OCI-LY7 (cell line): Measurements from ENCODE around the gene HINFP. TPM values are rescaled to one million over a fixed set of nuclear protein-coding genes. Genes with fewer than 3 reads are reported as not detected.

ENCODE experiments used
- BruUV-seq: library from RNA; stranded (reverse); fragments of 400-500 nt; replicated peaks from 2 replicates; lab custom pipeline; 2021; lab: Mats Ljungman, UMichigan
- CTCF ChIA-PET: fragments of 300-600 bp; sonication (Branson Sonifier 250); formaldehyde crosslinking; loops from one replicate; lab custom pipeline; 2022; ENCODE audit warnings: antibody characterized with exemption; ENCODE audit not compliant: unreplicated experiment; lab: Charles Lee
- POLR2A ChIA-PET: fragments of 300-600 bp; sonication (Branson Sonifier 250); formaldehyde crosslinking; loops from one replicate; lab custom pipeline; 2022; ENCODE audit warnings: antibody characterized with exemption; lab: Charles Lee
- DNase-seq: peaks from one replicate; pipeline ENCODE4 v3.0.0-alpha.2; 2015; ENCODE audit warnings: low spot score
- H2AFZ ChIP-seq: fragments of 200-600 bp; sonication (generic), shearing (Covaris generic); 2 replicates; pipeline ENCODE4 v1.6.1; 2014; ENCODE audit warnings: mild to moderate bottlenecking, antibody characterized with exemption, low read length, moderate library complexity
- H3K27ac ChIP-seq: fragments of 200-600 bp; sonication (generic); 2 replicates; pipeline ENCODE4 v1.5.1; 2014; ENCODE audit warnings: mixed run types, low read depth, mild to moderate bottlenecking, moderate library complexity, low read length, inconsistent platforms; ENCODE audit not compliant: poor library complexity, severe bottlenecking
- H3K36me3 ChIP-seq: fragments of 200-600 bp; sonication (generic); 2 replicates; pipeline ENCODE4 v1.6.1; 2014; ENCODE audit warnings: mild to moderate bottlenecking, antibody characterized with exemption, low read length, moderate library complexity, mixed read lengths; ENCODE audit not compliant: insufficient read depth
- H3K4me1 ChIP-seq: fragments of 200-600 bp; sonication (generic); 2 replicates; pipeline ENCODE4 v1.5.1; 2014; ENCODE audit warnings: mild to moderate bottlenecking, low read length; ENCODE audit not compliant: insufficient read depth, poor library complexity, severe bottlenecking
- H3K4me2 ChIP-seq: fragments of 200-600 bp; sonication (generic); 2 replicates; pipeline ENCODE4 v1.6.1; 2014; ENCODE audit warnings: mild to moderate bottlenecking, low read length
- H3K4me3 ChIP-seq: fragments of 200-600 bp; sonication (generic); 2 replicates; pipeline ENCODE4 v1.5.1; 2014; ENCODE audit warnings: mild to moderate bottlenecking, low read depth, low read length; ENCODE audit not compliant: poor library complexity, severe bottlenecking
- H3K79me2 ChIP-seq: fragments of 200-600 bp; sonication (generic); 2 replicates; pipeline ENCODE4 v1.6.1; 2016; ENCODE audit warnings: low read depth, mild to moderate bottlenecking, low read length, moderate library complexity, mixed read lengths; ENCODE audit not compliant: insufficient read depth
- H3K9me2 ChIP-seq: fragments of 200-600 bp; sonication (generic); 2 replicates; pipeline ENCODE4 v1.6.1; 2016; ENCODE audit warnings: mild to moderate bottlenecking, low read length, mixed read lengths; ENCODE audit not compliant: insufficient read depth
- H3K9me3 ChIP-seq: fragments of 200-600 bp; sonication (generic); 2 replicates; pipeline ENCODE4 v1.6.1; 2014; ENCODE audit warnings: mild to moderate bottlenecking, mixed run types, low read length, mixed read lengths
- H4K20me1 ChIP-seq: fragments of 200-600 bp; sonication (generic); 2 replicates; pipeline ENCODE4 v1.6.1; 2014; ENCODE audit warnings: mild to moderate bottlenecking, antibody characterized with exemption, low read length, moderate library complexity, mixed read lengths; ENCODE audit not compliant: insufficient read depth
- CTCF ChIP-seq: fragments of 200-600 bp; sonication (generic); conservative IDR thresholded peaks from 2 replicates; pipeline ENCODE4 v1.5.1; 2014; ENCODE audit warnings: mild to moderate bottlenecking, antibody characterized with exemption, low read length, moderate library complexity, mixed read lengths
- EZH2phosphoT487 ChIP-seq: fragments of 200-600 bp; sonication (generic); IDR thresholded peaks from 2 replicates; pipeline ENCODE4 v1.6.1; 2018; ENCODE audit warnings: low read depth, borderline replicate concordance, mild to moderate bottlenecking, mixed run types, antibody characterized with exemption, low read length, moderate library complexity, mixed read lengths
- intact Hi-C: fragments of 100-400 bp; cut with micrococcal nuclease; formaldehyde crosslinking; loops from one replicate; pipeline ENCODE4 v1.10.0; 2022; ENCODE audit not compliant: unreplicated experiment
- total RNA-seq, 2 experiments: library from RNA; depleted of rRNA in 1 of 2; stranded (reverse); fragments of >200 nt in 1 of 2; shearing (Covaris generic) in 1 of 2; gene quantifications; 2 replicates each; pipeline ENCODE4 v1.2.3, GENCODE V29; 2014 to 2022

The HINFP gene
- total RNA-seq, 2 experiments from 2014 or later = 27.7 to 29.6 TPM

DNA sequence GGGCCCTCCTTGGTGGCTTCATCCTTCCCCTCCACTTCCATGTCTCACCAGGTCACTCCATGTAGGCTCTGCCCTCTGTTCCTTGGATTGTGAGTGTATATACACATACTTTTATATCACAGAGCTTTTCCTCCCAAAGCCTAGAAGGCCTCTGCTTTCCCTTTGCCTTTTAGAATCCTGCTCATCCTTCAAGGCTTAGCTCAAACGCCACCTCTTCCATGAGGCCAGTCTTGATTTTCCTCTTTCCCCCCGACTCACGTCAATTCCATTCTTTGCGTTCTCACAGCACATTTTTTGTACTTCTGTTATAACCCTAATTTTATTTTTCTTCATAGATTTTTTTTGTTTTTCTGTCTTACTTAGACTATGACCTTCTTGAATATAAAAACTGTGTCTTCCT is 31.2 kb downstream of the HINFP start:
- H3K9me3 ChIP-seq = no peaks in the 10 kb centered on the region
- no peak overlapping the region for H3K4me2 ChIP-seq
- CTCF ChIA-PET = interaction anchor here (0.6 kb wide), 1 partner anchor 26 kb away, joined by 3 read pairs; no protein-coding TSS in a partner anchor
- H3K36me3 ChIP-seq = no peaks in the 10 kb centered on the region
- no peaks in the 10 kb centered on the region for H4K20me1 ChIP-seq
- BruUV-seq = no TSS peak
- no peak for DNase-seq
- POLR2A ChIA-PET = interaction anchor here (0.5 to 1.1 kb wide), 2 partner anchors 31 to 67 kb away, joined by 3 to 4 read pairs; partner anchors contain the start of gene HINFP
- peaks cover 22% of the 10 kb centered on the region for H3K4me1 ChIP-seq
- TF ChIP-seq EZH2phosphoT487 = no peak
- TF ChIP-seq CTCF = no peak
- no peak overlapping the region for H3K4me3 ChIP-seq
- intact Hi-C loops = no loop called here
- no peak overlapping the region for H3K27ac ChIP-seq
- H2AFZ ChIP-seq = no peak overlapping the region
- H3K9me2 ChIP-seq = no peaks in the 10 kb centered on the region
- no peaks in the 10 kb centered on the region for H3K79me2 ChIP-seq

- Histone ChIP-seq H3K36me3 (no peaks in the 10 kb centered on the region), H3K4me1 (peaks cover 16% of the 10 kb centered on the region), H4K20me1 (no peaks in the 10 kb centered on the region), H3K4me2 (no peak overlapping the region), H3K9me3 (no peaks in the 10 kb centered on the region), H3K9me2 (no peaks in the 10 kb centered on the region), H3K27ac (no peak overlapping the region), H2AFZ (no peak overlapping the region), H3K4me3 (no peak overlapping the region), H3K79me2 (no peaks in the 10 kb centered on the region)
- no TSS peak for BruUV-seq
- intact Hi-C loops = no loop called here
- no peak for DNase-seq
- ChIA-PET CTCF (interaction anchor here (0.6 kb wide), 1 partner anchor 26 kb away, joined by 3 read pairs; no protein-coding TSS in a partner anchor), POLR2A (interaction anchor here (0.5 to 1.1 kb wide), 2 partner anchors 32 to 68 kb away, joined by 3 to 4 read pairs; partner anchors contain the start of gene HINFP)
- TF ChIP-seq CTCF (0 out of 2 replicates have a peak, but pooled peaks have one; percentile 18), EZH2phosphoT487 (no peak)
Observed at GRCh38 chr11:119153049-119153818, 31.9 kb downstream of the HINFP start.
